ENCODE data around the gene ACAT1. TPM values are rescaled to one million over a fixed set of nuclear protein-coding genes. Genes with fewer than 3 reads are reported as not detected.

The ACAT1 gene
- total and polyA plus RNA-seq, 2 of the 8 experiments (the other 6 are each of a cell fraction or from before 2014, with no cell fraction given), result 30.4 to 30.9 TPM

DNA sequence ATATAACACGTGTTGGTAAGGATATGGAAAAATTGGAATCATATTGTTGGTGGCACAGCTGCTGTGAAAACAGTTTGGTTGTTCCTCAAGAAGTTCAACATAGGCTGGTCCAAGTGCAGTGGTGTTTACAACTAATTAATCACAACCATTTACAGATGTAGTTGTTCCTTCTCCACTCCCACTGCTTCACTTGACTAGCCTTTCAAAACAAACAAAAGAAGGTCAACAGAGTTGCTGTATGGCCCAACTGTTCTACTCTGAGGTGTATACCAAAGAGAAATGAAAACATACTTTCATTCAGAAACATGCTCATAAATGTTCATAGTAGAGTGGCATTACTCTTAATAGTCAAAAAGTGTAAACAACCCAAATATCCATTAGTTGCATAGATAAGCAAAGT is 36.6 kb upstream of the ACAT1 start:
- no peaks in the 10 kb centered on the region for H3K9me3 ChIP-seq (ENCODE audit: insufficient read depth in 2 of 2, low read depth in 1 of 2, low read length in 1 of 2)
- peaks cover 0 to 7% (median 2%) of the 10 kb centered on the region in 4 experiments; a peak in 2 of 8 replicates for H3K36me3 ChIP-seq (ENCODE audit: control insufficient read depth in 2 of 4, insufficient read depth in 4 of 4, low read length in 3 of 4)
- H3K4me1 ChIP-seq (replicated peaks in 1 of 4; ENCODE audit: control insufficient read depth in 3 of 4, insufficient read depth in 4 of 4, low read length in 3 of 4), result no peaks in the 10 kb centered on the region
- no peak overlapping the region for H3K56ac ChIP-seq (replicated peaks; ENCODE audit: insufficient read length, low read depth, low read length)
- no peaks in the 10 kb centered on the region for H3K27me3 ChIP-seq (replicated peaks in 1 of 4; ENCODE audit: control insufficient read depth in 3 of 4, extremely low read depth in 1 of 4, insufficient read depth in 3 of 4, low read length in 3 of 4)
- no peak overlapping the region for H3K4me2 ChIP-seq (ENCODE audit: insufficient read depth in 1 of 2, low read depth in 2 of 2, low read length in 2 of 2)
- no peak overlapping the region for H2BK12ac ChIP-seq (ENCODE audit: low read depth, low read length)
- no peak overlapping the region for H2BK120ac ChIP-seq (replicated peaks; ENCODE audit: low read depth, low read length)
- H2AK5ac ChIP-seq (ENCODE audit: low read depth, low read length), result no peak overlapping the region
- H3K14ac ChIP-seq (ENCODE audit: insufficient read length), result no peak overlapping the region
- no peak overlapping the region for H2BK20ac ChIP-seq (ENCODE audit: low read length)
- no peak overlapping the region for H2AFZ ChIP-seq (ENCODE audit: low read length)
- DNase-seq (ENCODE audit: low read depth in 1 of 2, low spot score in 2 of 2) (no peak), FAIRE-seq (no peak)
- POLR2A ChIA-PET (ENCODE audit: partially characterized antibody), result interaction anchor here (1.3 kb wide), 1 partner anchor 10 kb away, joined by 3 read pairs; no protein-coding TSS in a partner anchor
- 80% methylated on average over 1 of the region's 1 CpG; no CpG with 5 or more reads in 1 of the 2 experiments for WGBS, 2 experiments (ENCODE audit: extremely low coverage in 1 of 2, insufficient coverage in 1 of 2, insufficient read length in 1 of 2, insufficient replicate concordance in 2 of 2, low coverage in 1 of 2, low lambda C conversion rate in 2 of 2, missing lambda C conversion rate in 1 of 2)
- H3K4me3 ChIP-seq (ENCODE audit: extremely low read depth in 1 of 4, insufficient read depth in 2 of 4, low read depth in 3 of 4, low read length in 4 of 4), result no peak overlapping the region
- no peak overlapping the region for H4K5ac ChIP-seq (ENCODE audit: insufficient read length, low read depth, low read length)
- no peak overlapping the region for H3K27ac ChIP-seq (ENCODE audit: low read depth, low read length)
- H3K79me1 ChIP-seq (ENCODE audit: low read depth, low read length), result no peaks in the 10 kb centered on the region
- no peak overlapping the region for H3K23ac ChIP-seq (ENCODE audit: insufficient read length)
- no peak overlapping the region for H4K8ac ChIP-seq (ENCODE audit: extremely low read depth, insufficient read depth, low read length)
- H4K91ac ChIP-seq (replicated peaks; ENCODE audit: insufficient read length, low read length), result no peak overlapping the region
- TF ChIP-seq, protein P1, sequence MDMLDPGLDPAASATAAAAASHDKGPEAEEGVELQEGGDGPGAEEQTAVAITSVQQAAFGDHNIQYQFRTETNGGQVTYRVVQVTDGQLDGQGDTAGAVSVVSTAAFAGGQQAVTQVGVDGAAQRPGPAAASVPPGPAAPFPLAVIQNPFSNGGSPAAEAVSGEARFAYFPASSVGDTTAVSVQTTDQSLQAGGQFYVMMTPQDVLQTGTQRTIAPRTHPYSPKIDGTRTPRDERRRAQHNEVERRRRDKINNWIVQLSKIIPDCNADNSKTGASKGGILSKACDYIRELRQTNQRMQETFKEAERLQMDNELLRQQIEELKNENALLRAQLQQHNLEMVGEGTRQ (IDR thresholded peaks at IDR 0.05; ENCODE audit: low read length), result no peak
- no peak for TF ChIP-seq SP2 (IDR thresholded peaks at IDR 0.05; ENCODE audit: low read length)
- TF ChIP-seq SP4 (IDR thresholded peaks at IDR 0.05; ENCODE audit: low read length), result no peak
- TF ChIP-seq POU5F1 (IDR thresholded peaks at IDR 0.05; ENCODE audit: low read depth, low read length), result no peak
- TF ChIP-seq CREB1 (IDR thresholded peaks at IDR 0.05), result no peak
- TF ChIP-seq POLR2A (IDR thresholded peaks at IDR 0.05; ENCODE audit: control extremely low read depth in 1 of 2, low read depth in 2 of 2, low read length in 2 of 2), result no peak
- no peak for TF ChIP-seq NANOG (IDR thresholded peaks at IDR 0.05; ENCODE audit: insufficient read depth, low read depth, low read length, poor library complexity, severe bottlenecking)
- TF ChIP-seq ASH2L (IDR thresholded peaks at IDR 0.05; ENCODE audit: low read length), result no peak
- no peak for TF ChIP-seq KDM4A (IDR thresholded peaks at IDR 0.05; ENCODE audit: low read depth, low read length, severe bottlenecking)
- H3K4ac ChIP-seq (replicated peaks; ENCODE audit: insufficient read length, low read depth, low read length), result no peak overlapping the region
- CTCF ChIA-PET (ENCODE audit: partially characterized antibody), result interaction anchor here (2.0 kb wide), 1 partner anchor 19 kb away, joined by 5 read pairs; no protein-coding TSS in a partner anchor
- H3K79me2 ChIP-seq (ENCODE audit: control insufficient read depth in 1 of 2, insufficient read depth in 2 of 2, low read length in 2 of 2), result no peaks in the 10 kb centered on the region
- peaks cover 0 to 2% of the 10 kb centered on the region in 2 experiments for H4K20me1 ChIP-seq (replicated peaks in 1 of 2; ENCODE audit: control insufficient read depth in 1 of 2, insufficient read depth in 2 of 2, low read length in 2 of 2)
- H3K18ac ChIP-seq (ENCODE audit: extremely low read depth, low read length), result no peak overlapping the region
- no peak overlapping the region for H2BK15ac ChIP-seq (ENCODE audit: low read length)
- H2BK5ac ChIP-seq (ENCODE audit: low read depth, low read length), result no peak overlapping the region
- H3K23me2 ChIP-seq (ENCODE audit: low read depth, low read length), result no peaks in the 10 kb centered on the region; the same call in 1 of the 2 replicates
- no peak overlapping the region for H3K9ac ChIP-seq (replicated peaks in 1 of 4; ENCODE audit: extremely low read depth in 1 of 4, low read depth in 3 of 4, low read length in 3 of 4)

Measured in H1 (cell line).